SU-DHL-6 (cell line): ENCODE measurements around the gene HUNK.

ENCODE experiments used
- CTCF ChIP-seq: fragments of 200-600 bp; sonication (generic); IDR thresholded peaks from one replicate; pipeline ENCODE4 v1.5.1; 2017; ENCODE audit warnings: antibody characterized with exemption, mild to moderate bottlenecking, low read length, moderate library complexity; ENCODE audit not compliant: insufficient read depth, poor library complexity, severe bottlenecking
- EZH2phosphoT487 ChIP-seq: fragments of 200-600 bp; sonication (generic), shearing (Covaris generic); conservative IDR thresholded peaks from 2 replicates; pipeline ENCODE4 v1.6.1; 2018; ENCODE audit warnings: mild to moderate bottlenecking, antibody characterized with exemption, low read length, moderate library complexity, mixed read lengths

- no peak for TF ChIP-seq CTCF
- no peak for TF ChIP-seq EZH2phosphoT487
These were observed 128.6 kb downstream of the HUNK start for GRCh38 chr21:32001390-32001789.
